DOHH2 (cell line): ENCODE results near the gene IL1RAP.

Experiments
- EZH2phosphoT487 ChIP-seq: fragments of 200-600 bp; sonication (generic); IDR thresholded peaks from 2 replicates; pipeline ENCODE4 v1.6.1; 2017; ENCODE audit warnings: borderline replicate concordance, mild to moderate bottlenecking, antibody characterized with exemption, low read length, moderate library complexity, mixed read lengths
- TF ChIP-seq, protein P1 (sequence below): fragments of 200-600 bp; sonication (generic); IDR thresholded peaks from one replicate; pipeline ENCODE4 v1.5.1; 2014; ENCODE audit warnings: antibody characterized with exemption, mild to moderate bottlenecking, low read depth, low read length; ENCODE audit not compliant: poor library complexity, severe bottlenecking

DNA sequence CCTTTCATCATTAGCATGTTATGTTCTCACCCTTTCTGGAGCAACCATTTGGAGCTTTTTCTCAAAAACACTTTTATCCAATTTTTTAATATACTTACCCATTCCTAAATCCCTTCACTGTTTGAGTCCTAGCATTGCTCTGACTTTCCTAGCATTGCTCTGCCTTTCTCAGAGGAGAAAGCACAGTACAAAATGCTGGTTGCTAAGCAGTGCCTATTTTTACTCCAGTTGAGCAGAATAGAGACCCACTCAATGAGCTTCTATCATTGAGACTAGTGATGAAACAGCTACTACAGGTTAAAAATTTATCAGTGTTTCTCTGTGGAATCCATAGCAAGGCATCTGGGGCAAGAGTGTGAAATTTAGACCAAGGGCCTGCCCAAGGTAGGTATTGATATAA, 21.8 kb upstream of the IL1RAP start:
- TF ChIP-seq EZH2phosphoT487: no peak
- TF ChIP-seq, protein P1, sequence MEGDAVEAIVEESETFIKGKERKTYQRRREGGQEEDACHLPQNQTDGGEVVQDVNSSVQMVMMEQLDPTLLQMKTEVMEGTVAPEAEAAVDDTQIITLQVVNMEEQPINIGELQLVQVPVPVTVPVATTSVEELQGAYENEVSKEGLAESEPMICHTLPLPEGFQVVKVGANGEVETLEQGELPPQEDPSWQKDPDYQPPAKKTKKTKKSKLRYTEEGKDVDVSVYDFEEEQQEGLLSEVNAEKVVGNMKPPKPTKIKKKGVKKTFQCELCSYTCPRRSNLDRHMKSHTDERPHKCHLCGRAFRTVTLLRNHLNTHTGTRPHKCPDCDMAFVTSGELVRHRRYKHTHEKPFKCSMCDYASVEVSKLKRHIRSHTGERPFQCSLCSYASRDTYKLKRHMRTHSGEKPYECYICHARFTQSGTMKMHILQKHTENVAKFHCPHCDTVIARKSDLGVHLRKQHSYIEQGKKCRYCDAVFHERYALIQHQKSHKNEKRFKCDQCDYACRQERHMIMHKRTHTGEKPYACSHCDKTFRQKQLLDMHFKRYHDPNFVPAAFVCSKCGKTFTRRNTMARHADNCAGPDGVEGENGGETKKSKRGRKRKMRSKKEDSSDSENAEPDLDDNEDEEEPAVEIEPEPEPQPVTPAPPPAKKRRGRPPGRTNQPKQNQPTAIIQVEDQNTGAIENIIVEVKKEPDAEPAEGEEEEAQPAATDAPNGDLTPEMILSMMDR: no peak
